ENCODE measurements around the gene S1PR4.
"Not testable (repeated sequence)": the region's sequence is repeated elsewhere in the genome, so short reads cannot be mapped to it uniquely, and the experiment has no call there.

GRCh38 chr19:3221576-3221975 is 43.0 kb downstream of the S1PR4 start:
- not testable (repeated sequence) for TF ChIP-seq CTCF (IDR thresholded peaks at IDR 0.05 in 4 of 5, conservative IDR thresholded peaks at IDR 0.05 in 1 of 5); POLR2A (IDR thresholded peaks at IDR 0.05)
